NCI-H446 (cell line): Measurements from ENCODE around the gene ATP11A.

Source experiments
- DNase-seq, 2 experiments: peaks; one replicate each; lab custom pipeline; 2025; lab: John Stamatoyannopoulos, UW

Gene ATP11A

GRCh38 chr13:112689303-112690245 is at the start of gene ATP11A:
ATP11A (plus strand) TSS chr13:112690038; CDS start chr13:112690417, 379 bp downstream.
- DNase-seq: peak in 1 of 2 experiments; percentile 54

GRCh38 chr13:112641456-112642089 is 48.3 kb upstream of the ATP11A start:
- DNase-seq: no peak

- DNase-seq: no peak
Observed at GRCh38 chr13:112642090-112642460, 47.8 kb upstream of the ATP11A start.

GRCh38 chr13:112643759-112644459 is 45.9 kb upstream of the ATP11A start:
- DNase-seq: no peak

DNA sequence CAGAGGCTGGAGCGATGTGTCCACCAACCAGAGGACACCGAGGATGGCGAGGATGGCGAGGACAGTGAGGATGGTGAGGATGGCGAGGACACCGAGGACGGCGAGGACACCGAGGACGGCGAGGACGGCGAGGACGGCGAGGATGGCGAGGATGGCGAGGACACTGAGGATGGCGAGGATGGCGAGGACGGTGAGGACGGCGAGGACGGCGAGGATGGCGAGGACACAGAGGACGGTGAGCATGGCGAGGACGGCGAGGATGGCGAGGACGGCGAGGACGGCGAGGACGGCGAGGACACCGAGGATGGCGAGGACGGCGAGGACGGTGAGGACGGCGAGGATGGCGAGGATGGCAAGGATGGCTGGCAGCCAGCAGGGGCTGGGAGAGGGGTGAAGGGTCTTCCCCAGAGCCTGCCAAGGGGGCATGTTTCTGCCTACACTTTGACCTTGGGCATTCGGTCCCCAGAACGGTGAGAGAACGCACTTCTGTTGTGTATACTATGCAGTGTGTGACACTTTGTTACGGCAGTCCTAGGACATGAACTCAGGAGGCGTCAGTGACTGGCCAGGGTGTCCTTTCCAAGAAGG is 44.4 kb upstream of the ATP11A start:
- no peak for DNase-seq

- DNase-seq: no peak
Observed at GRCh38 chr13:112647256-112647655, 42.6 kb upstream of the ATP11A start.

GRCh38 chr13:112648101-112648500 is 41.7 kb upstream of the ATP11A start:
- DNase-seq: no peak

DNA sequence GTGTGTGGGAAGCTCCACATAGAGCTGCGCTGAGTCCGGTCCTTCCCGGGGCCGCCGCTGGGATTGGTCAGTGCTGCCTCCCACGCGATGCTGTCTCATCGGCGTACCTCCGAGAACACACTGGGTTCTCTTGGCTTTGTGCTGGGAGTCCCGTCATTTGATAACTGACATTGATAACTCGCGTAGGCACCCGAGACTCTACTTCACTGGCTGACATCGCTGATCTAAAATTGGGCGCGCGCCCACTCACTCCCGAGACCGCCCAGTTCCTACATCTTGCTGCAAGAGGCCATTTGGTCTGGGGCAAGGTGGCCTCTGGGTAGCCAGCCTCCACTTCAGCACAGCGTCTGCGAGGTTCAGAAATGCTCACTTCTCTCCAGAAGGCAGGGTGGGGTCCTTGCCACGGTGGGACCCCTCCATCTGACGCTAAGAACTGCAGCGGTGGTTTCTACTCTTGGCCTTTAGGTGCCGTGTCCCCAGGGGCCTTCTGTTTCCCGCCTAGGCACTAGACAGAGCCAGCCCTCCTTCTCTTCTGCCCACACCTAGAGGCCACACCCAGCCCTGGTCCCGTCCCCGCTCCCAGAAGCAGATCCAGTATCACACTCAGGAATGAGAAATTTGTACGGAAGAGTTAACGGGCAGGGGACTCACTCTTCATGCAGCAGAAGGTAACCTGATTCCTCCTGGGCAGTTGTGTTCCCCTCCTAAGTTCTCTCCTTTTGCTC is 40.7 kb upstream of the ATP11A start:
- no peak for DNase-seq

DNA sequence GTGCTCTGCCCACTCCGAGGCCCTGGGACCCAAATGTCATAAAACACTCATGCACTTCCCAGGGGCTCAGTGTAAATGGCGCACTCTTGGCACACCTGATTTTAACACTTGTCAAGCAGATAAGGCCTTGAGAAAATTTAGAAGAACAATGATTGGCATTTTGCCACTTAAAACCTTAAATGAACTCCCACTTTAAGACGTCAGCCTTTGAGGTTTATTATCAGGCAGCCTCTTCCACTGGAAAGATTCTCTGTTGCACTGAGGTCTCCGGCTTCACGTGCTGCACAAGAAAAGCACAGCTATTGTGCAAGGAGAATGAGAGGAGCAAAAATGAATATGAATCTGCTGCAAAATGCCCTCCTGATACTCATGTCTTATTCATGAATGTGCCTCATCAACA is 38.5 kb upstream of the ATP11A start:
- DNase-seq: no peak

DNA sequence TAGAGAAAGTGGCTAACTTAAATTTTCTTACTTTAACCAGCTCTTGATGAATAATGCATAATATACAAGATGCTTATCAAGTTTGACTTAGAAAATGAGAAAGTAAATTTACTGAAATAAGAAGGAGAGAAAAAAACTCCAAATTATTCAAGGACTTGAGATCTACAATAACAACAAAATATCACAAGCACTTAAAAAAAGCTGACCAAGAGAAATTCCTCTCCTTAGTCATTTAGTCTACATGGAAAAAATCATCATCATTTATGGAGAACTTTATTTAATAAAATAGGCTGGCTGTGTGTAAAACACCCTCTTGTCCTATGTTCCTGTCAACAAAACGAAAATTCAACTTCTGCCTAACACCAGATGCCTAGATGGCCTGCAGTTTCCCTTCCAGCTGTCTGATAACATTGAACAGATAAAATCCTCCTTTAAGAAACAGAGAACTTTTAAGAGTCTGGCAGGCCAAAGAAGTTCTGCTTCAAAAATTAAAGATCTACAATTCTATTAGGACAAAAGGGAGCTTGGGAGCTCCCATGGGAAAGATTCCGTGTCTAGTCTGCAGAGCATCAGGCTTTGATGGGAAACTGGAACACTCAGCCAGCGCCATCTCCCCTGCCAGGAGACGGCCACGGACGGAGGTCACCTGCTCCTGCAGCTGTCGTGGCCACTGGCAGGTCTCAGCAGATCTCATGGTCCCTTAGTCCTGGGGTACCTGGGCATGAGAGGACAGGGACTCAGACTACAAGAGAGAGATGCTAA is 37.9 kb upstream of the ATP11A start:
- DNase-seq: no peak

DNA sequence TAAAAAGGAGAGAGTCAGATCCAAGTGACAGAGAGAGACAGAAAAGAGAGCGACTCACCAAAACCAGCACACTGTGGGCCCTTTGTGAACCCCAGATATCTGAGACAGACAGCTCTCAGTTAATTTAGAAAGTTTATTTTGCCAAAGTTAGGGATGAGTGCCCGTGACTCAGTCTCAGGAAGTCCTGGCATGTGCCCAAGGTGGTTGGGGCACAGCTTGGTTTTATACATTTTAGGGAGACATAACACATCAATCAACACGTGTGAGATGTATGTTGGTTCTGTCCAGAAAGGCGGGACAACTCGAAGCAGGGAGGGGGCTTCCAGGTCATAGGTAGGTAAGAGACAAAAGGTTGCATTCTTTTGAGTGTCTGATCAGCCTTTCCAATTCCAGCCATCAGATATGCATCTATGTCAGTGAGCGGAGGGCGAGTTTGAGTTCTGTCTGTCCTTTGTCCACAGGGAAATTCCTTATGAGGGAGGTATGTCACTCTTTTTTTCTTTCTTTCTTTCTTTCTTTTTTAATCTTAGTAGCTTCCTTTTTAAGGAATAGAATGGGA is 37.2 kb upstream of the ATP11A start:
- DNase-seq: no peak

- DNase-seq: no peak
Observed at GRCh38 chr13:112653071-112653470, 36.8 kb upstream of the ATP11A start.

DNA sequence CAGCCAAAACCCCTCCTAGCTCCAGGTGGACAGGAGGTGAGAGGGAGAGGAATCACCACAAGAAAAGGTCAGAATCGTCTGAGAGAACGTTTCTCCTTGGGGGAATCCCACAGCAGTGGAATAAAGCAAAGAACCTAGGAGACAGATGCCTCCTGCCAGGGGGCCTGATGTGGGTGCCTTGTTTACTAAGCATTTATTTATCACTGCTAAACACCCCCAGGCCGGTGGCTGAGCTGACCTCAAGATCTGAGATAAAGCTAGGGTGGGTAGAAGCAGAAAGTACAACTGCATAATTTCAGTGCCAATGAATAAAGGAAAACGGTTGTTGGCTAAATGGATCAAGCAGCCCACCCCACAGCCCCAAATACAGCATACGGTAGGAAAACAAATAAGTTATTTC is 33.9 kb upstream of the ATP11A start:
- DNase-seq: no peak

DNA sequence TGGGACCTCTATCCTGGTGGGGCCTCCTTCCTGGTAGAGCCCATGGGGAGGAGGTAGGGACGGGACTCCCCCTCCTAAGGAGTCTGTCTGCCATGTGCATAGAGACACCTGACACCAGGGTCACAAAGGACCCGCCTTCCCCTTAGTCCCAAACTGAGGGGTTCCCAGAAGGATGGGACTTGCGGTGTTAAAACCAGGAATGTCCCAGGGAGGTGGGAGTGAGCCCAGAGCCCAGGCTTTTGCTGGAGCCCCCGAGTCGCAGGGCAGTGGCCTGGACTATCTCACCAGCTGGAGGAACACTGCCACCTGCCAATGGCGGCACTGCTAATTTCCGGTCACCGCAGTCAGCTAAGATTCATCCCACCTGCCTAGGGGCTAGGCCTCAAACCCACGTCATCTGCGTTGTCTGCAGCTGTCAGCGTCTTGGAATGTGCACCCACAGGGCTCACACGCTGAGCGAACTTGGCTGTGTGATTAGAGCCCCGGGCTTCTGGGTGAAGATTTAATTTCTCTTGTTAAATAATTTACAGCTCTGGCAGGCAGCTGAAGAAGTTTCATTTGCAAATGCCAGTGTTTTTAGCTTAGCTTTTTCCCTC is 31.9 kb upstream of the ATP11A start:
- no peak for DNase-seq

DNA sequence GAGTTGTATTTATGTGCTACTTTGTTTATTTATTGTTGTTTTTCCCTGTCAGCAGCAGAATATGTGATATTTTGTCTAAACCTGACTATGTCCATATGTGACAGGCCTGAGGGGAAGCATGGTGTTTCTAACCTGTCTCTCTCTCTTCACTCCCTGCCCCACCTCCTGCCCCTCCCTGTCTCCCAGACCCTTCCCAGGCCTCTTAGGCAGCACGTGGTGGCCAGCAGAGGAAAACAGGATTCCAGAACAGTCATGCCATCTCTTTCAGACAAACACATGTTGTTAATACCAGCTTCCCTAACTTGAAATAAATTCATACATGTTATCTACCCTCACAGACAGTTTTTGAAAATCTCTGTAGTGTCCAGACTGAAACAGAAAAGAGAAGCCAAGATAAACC is 31.0 kb upstream of the ATP11A start:
- DNase-seq: no peak

DNA sequence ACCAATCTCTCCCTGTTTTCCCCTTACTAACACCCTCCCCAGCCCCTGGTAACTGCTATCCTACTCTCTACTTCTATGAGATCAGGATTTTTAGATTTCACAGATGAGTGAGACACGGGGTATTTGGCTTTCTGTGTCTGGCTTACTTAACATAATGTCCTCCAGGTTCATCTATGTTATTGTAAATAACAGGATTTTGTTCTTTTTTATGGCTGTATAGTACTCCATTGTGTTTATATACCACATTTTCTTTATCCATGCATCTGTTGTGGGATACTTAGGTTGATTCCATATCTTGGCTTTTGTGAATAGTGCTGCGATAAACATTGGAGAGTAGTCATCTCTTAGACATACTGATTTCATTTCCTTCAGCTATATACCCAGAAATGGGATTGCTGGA is 28.5 kb upstream of the ATP11A start:
- no peak for DNase-seq

- no peak for DNase-seq
Observed at GRCh38 chr13:112664501-112665203, 25.2 kb upstream of the ATP11A start.

DNA sequence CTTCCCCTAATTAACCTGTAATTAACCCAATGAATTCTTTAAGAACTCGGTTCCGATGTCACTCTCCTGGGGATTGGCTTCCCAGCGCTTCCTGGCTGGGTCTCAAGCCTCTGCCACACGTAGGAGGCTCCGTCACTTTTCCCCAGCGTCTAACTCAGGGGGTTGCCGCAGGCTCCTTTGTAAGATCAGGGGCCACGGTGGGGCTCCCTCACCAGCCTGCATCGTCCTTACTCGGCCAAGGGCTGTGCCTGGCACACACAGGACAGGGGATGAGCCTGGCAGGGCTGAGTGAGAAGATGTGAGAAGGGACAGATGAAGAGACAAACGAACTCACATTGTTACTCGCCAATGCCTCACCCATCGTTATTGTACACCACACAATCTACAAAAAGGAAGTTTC is 20.9 kb upstream of the ATP11A start:
- DNase-seq: no peak

- no peak for DNase-seq
Observed at GRCh38 chr13:112669881-112670499, 19.8 kb upstream of the ATP11A start.
